ENCODE measurements around the gene GRPEL1. TPM values are rescaled to one million over a fixed set of nuclear protein-coding genes. Genes with fewer than 3 reads are reported as not detected.

Gene GRPEL1
- total and polyA plus RNA-seq, 2 experiments from 2014 or later = 27.4 to 112 TPM

DNA sequence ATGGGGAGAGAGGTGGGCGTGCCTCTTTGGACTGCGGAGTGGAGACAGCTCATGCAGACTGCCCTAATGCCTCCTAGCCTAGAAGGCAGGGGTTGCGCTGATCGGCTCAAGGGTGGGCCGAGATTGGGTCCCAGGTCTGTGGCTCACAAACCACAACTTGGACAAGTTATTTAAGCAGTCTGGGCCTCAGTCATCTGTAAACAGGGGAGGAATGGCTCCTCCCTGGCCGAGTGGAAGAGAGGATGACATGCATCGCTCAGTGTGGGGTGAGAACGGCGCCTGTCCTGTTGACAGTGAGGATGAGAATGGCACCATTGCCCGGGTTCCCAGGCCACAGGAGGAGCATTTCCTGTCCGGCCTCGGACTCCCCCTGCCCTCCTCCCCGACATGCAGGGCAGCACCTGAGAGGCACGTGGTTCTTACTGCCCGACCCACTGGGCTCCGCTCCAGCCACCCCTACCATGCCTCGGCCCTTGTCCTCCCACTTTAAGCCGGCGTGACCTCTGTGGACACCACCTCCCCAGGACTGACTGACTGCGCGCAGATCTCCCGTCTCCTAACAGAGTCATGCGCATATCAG lies 40.3 kb upstream of the GRPEL1 start (continued):
- TF ChIP-seq ZNF462 (CRISPR knock-in tag; IDR thresholded peaks at IDR 0.05) (no peak), ZNF331 (CRISPR knock-in tag; IDR thresholded peaks at IDR 0.05; ENCODE audit: low read depth) (no peak), POLR2AphosphoS5 (IDR thresholded peaks at IDR 0.05; ENCODE audit: low read depth) (no peak), REST (IDR thresholded peaks at IDR 0.05; ENCODE audit: unreplicated experiment) (no peak)
